Jurkat, Clone E6-1 (cell line): ENCODE measurements around the gene PHF21A. TPM values are rescaled to one million over a fixed set of nuclear protein-coding genes. Genes with fewer than 3 reads are reported as not detected.

ENCODE experiments used
- DNase-seq: peaks from one replicate; pipeline ENCODE4 v3.0.0-alpha.2; 2011; ENCODE audit warnings: low read depth, low spot score
- H3K4me3 ChIP-seq: 2 replicates; pipeline ENCODE4 v1.5.1; 2011; ENCODE audit warnings: mild to moderate bottlenecking, low read length, control low read depth, moderate library complexity
- polyA plus RNA-seq: library from polyadenylated mRNA; unstranded; fragments of >200 nt; gene quantifications from one replicate; pipeline ENCODE4 v1.2.1, GENCODE V29; 2012; ENCODE audit warnings: missing spikeins; ENCODE audit not compliant: insufficient read length, insufficient read depth

PHF21A gene
- 17.8 TPM for polyA plus RNA-seq

DNA sequence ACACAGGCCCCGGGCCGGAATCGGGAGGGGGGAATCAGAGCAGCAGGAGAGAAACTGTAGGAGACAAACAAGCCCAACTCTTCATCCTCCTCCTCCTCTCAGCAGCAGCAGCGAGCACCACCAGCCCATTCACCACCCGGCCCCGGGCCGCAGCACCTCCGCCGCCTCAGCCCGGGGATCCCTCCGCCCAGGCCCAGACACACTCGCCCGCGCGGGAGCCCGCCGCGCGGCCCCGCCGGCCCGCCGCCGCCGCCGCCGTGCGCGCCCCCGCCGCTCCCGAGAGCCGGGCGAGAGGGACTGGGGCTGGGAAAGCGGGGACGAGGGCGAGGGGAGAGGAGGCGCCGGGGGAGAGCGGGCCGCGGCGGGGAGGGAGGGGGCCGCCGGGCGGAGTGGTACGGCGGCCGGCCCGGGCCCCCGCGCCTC lies at the start of gene PHF21A:
PHF21A (minus strand) TSS at position 154 of the 423 bp plus-strand sequence. CDS start 37,235 bp downstream, outside the sequence.
- DNase-seq, result peak; percentile 90
- H3K4me3 ChIP-seq, result peak within 1 kb of the TSS; percentile 75

DNA sequence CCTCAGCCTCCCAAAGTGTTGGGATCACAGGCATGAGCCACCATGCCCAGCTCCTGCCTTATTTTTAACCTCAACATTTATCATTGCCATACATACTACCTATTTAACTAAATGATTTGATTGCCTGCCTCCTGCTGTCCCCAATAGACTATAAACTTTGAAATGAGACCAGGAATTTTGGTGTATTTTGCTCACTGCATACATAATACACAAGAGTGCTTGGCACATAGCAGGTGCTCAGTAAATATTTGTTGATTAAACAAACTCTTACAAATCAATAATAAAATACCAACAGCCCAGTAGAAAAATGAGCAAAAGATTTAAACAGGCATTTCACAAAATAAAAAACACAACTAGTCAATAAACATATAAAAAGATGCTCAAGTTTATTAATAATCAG lies 49.5 kb upstream of the PHF21A start:
- no peak for DNase-seq
- no peak overlapping the region for H3K4me3 ChIP-seq

DNA sequence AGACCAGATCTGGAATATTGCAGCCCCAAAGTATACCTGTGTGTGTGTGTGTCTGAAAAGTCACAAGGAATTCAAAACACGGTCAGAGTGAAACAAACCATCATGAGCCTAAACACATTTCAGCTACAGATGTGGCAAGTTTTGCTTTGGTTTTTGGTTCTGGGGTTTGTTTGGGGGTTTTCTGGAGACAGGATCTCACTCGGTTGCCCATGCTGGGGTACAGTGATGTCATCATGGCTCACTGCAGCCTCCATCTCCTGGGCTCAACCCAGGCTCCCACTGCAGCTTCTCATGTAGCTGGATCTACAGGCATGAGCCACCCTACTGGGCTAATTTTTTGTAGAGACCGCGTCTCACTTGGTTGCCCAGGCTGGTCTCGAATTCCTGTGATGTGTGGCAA lies 41.4 kb upstream of the PHF21A start:
- no peak overlapping the region for H3K4me3 ChIP-seq
- DNase-seq, result no peak

DNA sequence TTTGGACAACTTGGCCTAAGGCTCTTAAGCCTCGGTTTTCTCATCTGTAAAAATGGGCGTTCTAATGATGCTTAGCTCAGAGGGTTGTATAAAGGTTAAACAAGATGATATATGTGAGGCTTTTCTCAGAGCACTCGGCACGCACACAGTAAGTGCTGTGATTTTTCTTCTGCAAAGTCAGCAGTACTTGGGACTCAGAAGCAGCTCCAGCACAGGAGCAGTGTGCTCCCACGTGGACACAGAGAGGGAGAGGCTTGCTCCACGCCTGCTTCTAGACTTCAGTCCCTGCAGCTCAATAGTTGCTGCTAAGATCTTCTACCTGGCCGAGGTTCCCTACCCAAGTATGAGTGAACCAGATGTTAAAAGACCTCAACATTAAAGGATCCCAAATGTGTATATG lies 39.9 kb upstream of the PHF21A start:
- no peak overlapping the region for H3K4me3 ChIP-seq
- DNase-seq, result no peak

DNA sequence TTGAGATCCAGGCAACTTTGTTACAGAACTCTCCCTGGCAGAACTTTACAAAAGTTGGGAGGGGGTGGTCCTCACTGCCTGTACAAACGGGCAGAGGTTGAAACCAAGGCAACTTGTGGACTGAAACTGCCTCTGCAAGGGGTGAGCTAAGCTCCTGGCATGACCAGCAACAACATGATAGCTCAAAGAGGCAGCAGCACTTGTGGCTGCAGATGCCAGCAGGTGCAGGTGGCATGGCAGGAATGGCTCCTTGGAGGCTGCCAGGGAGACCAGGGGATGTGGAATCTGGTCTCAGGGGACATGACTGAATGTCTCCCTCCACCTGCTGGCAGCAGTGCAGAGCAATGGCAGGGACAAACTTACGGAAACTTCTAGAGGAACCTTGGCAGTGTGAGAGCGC lies 38.8 kb upstream of the PHF21A start:
- DNase-seq, result no peak
- H3K4me3 ChIP-seq, result no peak overlapping the region

DNA sequence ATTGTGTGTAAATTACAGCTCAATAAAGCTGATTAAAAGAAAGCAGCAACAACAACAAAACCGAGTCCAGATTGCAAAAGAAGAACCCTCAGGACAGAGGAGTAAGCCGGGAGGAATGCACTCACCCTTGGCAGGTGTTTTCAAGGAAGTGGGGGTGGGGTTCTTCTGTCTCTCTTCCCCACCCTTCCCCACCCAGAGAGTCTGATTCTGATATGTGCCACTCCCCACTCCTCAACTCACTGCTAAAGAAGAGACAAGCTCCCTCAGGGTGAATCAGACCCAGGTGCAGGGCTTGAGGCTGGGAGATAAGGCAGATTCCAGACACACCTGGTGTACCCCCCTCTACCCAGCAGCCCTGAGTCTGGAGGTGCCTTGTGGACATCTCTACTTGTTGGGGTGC lies 38.4 kb upstream of the PHF21A start:
- no peak for DNase-seq
- H3K4me3 ChIP-seq, result no peak overlapping the region

DNA sequence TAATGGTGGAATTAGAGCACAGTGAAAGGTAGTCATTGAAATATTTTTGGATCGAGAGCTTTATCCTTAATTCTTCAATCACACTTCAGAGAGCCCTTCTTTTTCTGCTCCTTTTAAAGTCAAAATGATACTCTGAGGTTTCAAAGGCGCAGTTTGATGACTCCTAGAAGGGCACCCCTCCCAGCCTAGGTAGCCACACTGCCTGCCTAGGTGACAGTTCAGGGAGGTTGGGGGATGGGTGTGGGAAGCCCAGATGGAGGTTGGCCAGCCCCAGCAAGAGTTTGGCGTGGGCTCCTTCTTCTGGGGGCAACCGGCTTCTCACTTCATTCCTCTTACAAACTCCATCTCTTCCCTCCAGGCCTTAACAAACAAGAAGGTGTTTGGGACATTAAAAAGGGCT lies 28.6 kb upstream of the PHF21A start:
- no peak overlapping the region for H3K4me3 ChIP-seq
- no peak for DNase-seq

DNA sequence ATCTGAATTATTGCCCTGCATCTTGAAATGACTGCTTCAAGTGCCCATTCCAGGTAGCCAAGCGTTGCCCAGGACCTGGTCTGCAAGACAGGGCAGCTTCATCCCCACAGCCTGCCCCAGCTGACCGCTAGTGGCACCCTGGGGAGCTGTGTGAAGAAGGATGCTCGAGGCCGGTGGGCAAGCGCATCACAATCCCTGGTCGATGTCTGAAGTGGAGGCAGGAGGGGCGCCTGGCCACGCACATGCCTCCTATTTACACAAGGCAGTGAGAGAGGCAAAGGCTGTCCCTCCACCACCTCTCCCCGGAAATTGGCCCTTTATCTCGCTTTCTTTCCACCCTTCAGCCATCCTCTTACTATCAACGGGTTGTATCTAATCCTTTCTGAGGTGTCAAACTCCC lies 28.1 kb upstream of the PHF21A start:
- no peak for DNase-seq
- H3K4me3 ChIP-seq, result no peak overlapping the region

- DNase-seq, result no peak
- no peak overlapping the region for H3K4me3 ChIP-seq
Measured at GRCh38 chr11:46144741-46145140, 23.5 kb upstream of the PHF21A start.

GRCh38 chr11:46143049-46143806 lies 22.0 kb upstream of the PHF21A start:
- no peak for DNase-seq
- H3K4me3 ChIP-seq, result no peak overlapping the region

DNA sequence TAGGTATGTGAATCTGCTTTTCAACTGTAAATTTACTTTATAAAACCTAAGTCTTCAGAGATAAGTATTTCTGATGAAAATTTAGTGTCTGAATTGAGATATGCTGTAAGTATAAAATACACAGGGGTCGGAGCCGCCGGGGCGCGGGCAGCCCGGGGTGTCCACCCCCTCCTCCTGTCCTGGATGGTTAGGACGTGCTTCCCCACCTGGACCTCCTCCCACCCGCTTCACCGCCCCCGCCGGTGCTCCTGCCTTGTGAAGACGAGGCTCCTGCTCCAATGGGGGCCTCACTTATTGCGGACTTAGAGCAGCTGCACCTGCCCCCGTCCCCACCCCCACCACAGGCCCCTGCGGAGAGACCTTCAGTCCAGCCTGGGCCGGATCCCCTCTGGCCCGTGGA lies 21.3 kb upstream of the PHF21A start:
- no peak overlapping the region for H3K4me3 ChIP-seq
- DNase-seq, result no peak

GRCh38 chr11:46141597-46141996 lies 20.3 kb upstream of the PHF21A start:
- no peak overlapping the region for H3K4me3 ChIP-seq
- DNase-seq, result no peak

DNA sequence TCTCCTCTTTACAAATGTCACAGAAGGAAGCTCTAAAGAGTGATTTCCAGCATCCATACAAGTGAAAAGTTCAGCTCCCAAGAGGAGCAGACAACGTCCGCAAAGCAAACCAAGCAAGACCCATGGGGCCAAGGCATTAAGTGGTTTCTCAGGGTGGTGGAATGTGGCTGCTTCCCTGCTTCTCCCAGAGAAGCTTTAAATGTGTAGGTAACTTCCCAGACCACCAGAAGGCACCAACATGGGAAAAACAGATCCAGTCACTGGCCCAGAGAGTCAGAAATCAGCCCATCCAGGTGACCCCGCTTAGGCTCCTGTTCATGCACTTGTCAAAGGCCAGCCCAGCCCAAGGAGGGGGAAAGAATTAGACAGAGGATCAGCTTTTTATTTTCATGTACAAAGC lies 13.3 kb upstream of the PHF21A start:
- DNase-seq, result no peak
- H3K4me3 ChIP-seq, result no peak overlapping the region

- no peak overlapping the region for H3K4me3 ChIP-seq
- no peak for DNase-seq
Measured at GRCh38 chr11:46134061-46134460, 12.8 kb upstream of the PHF21A start.

GRCh38 chr11:46133119-46133518 lies 11.9 kb upstream of the PHF21A start:
- H3K4me3 ChIP-seq, result no peak overlapping the region
- DNase-seq, result no peak

DNA sequence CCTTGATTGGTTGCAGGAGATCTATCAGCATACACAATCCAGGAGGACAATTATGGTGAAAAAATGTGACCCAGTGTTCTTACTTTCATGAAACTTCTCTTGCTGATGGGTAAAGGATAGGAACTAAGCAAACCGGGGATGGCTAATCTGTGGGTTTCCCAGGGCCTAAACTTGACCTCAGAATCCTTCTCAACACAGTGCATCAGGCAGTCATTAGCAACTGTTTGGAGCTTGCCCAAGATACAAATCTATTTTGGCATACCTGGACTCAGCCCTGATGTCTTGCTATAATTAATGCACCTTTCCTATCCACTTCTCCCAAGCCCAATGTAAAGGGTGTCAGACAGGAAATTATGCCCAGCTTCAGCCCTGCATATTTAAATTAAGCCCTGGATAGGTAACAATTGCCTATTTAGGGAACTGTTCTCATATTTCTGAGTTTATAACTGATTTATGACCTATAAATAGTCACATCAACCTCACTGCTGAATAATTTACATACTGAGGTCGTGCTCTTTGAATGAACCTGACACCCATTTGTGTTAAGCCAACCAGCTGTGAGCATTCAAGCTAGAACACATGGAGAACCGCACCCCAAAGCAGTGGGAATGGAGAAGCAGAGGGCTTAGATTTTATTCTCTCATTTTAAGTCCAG lies 9.2 kb upstream of the PHF21A start:
- DNase-seq, result no peak
- no peak overlapping the region for H3K4me3 ChIP-seq

DNA sequence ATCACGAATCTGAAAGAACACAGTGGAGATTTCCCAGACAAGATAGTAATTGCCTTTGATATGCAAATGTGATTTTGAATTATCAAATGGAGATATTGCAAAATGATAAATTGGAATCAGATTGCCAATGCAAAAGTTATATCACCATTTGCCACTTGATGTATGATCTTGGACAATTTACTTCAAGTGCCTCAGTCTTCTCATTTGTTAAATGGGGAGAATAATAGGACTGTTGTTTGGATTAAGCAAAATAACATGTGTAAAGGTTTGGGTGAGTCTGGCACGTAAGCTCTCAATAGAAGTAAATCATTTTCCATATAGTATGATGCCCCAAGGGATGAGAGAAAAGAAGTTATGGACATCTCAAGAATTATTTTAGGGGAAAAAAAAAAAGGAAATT lies 7.9 kb upstream of the PHF21A start:
- no peak for DNase-seq
- no peak overlapping the region for H3K4me3 ChIP-seq

DNA sequence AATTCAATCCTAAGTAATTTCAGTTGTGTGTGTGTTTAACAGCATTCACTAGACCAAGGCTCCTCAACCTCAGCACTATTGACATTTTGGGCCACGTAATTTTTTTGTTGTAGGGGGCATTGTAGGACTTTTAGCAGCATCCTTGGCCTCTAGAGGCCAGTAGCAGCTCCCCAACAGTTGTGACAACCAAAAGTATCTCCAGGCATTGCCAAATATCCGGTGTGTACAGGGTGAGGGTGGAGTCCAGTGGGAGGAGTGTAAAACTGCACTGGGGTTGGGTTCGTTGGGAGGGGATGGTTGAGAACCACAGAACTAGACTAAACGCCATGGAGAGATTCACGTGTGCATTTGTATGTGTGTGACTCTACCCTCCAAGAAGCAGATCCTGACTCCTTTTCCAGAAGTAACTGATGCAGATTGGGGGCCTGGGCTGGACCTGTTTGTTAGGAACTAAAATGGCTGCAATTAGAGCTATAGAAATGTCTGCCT lies 5.9 kb upstream of the PHF21A start:
- peak; percentile 82 for DNase-seq
- H3K4me3 ChIP-seq, result no peak overlapping the region

DNA sequence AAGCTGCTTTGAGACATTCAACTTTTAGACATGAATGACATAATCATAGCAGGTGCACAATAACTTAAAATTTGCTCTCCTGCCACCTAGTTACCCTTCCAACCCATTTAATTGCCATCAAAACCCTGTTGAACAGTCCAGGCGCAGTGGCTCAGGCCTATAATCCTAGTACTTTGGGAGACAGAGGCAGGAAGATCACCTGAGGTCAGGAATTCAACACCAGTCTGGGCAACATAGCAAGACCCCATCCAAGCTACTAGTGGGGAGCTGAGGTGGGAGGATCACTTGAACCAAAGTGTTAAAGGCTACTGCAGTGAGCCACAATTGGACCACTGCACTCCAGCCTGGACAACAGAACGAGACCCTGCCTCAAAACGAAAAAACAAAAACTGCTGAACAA lies 4.0 kb upstream of the PHF21A start:
- no peak for DNase-seq
- H3K4me3 ChIP-seq, result no peak overlapping the region

DNA sequence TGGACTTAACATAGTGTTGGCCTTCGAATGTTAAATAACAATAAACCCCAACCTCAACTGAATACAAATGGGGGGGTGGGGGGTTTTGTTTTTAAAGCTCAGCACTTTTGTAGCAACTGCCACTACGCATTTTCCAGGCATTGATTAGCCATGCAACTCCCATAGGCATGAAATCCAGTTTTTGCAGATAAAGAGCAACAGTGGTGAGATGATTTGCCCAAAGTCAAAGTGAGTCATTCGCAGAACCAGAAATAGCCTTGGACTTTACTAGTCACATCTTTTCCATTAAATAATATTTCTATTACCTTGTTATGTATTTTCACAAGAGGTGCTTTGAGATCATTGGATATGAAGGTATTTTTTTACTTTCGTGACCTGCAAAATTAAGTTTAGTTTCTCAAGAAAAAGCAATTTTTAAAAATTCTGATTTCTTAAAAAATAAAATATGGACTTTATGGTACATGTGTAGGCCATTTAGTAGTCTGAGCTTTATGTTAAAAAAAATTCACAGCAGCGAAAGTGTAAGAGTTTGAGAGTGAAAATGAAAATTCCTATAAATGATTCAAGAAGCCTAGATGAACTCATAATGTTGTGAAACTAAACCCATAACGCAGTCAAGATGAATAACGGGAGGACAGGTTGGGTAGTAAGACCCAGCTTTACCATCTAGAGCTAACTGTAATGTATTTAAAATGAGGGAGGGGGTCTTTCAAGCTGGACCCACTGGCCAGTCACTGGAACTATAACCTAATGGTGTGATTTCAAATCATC lies 1.9 kb upstream of the PHF21A start:
- no peak overlapping the region for H3K4me3 ChIP-seq
- no peak for DNase-seq
